GM18951 (cell line): Measurements from ENCODE around the gene RSAD1.

Experiments used
- POLR2A ChIP-seq: IDR thresholded peaks from 4 replicates; pipeline ENCODE4 v1.6.1; 2011; ENCODE audit warnings: mild to moderate bottlenecking; ENCODE audit not compliant: insufficient read length, insufficient read depth; ENCODE audit errors: extremely low read depth
- in situ Hi-C: fragments of 300-500 bp; cut with MboI; formaldehyde crosslinking; loops from one replicate; pipeline ENCODE4 v1.12.0; 2022; ENCODE audit warnings: low sequenced_read_pairs, mixed read lengths, inconsistent platforms; ENCODE audit not compliant: unreplicated experiment

Gene RSAD1

GRCh38 chr17:50533720-50534148, 55.1 kb downstream of the RSAD1 start:
- TF ChIP-seq POLR2A, result no peak
- in situ Hi-C loops, result no loop called here

DNA sequence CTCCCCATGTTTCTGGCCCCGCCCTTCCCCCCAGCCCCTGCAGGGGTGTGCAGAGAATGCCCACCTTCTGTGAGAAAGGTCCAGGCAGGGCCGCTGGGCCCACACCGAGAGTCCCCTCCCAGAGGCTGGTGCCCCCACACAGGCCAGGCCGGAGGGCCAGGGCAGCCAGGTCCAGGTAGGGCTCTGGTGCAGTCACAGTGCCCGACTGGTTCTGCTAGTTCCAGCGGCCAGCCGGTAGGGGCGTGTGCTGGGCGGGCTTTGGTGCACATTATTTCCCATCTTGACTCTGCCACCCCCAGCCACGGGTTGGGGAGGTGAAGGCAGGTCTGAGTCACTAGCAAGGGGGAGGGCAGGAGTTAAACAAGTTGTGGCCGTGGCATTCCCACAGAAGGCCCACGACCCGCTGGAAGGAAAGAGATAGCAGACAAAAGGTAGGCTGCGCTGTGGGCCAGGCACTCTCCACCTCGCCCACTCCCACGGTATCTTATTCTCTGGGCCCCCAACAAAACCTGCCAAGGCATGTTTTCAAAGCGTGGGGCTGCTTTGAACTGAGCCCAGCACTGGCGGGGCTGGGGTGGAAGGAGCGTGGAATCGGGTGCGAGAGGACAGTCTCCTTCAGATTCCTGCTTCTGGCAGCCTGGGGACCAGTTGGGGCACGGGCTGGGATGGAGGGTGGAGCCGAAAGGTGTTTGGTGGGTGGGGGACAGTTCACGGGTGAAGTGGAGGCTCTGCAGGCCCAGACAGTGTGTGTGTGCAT, 55.7 kb downstream of the RSAD1 start:
- in situ Hi-C loops, result no loop called here

DNA sequence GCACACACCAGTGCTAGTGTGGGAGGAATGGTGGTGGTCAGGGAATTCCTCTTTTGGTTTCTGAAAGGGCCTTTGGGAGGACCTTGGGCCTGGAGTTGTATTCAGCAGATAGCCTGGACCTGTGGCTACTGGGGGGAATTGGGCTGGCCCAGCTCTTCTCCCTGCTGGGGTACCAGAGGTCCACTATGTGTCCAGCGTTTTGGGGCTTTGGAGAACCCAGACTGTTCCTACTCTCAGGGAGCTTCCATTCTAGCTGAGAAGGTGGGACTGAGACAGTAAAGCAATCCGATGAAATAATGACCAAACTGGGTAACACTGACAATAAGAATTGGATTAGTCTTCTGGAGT, 56.3 kb downstream of the RSAD1 start:
- TF ChIP-seq POLR2A, result no peak
- in situ Hi-C loops, result no loop called here

More for the DNA sequence above, 55.7 kb downstream of the RSAD1 start:
- TF ChIP-seq POLR2A, result no peak

- in situ Hi-C loops, result no loop called here
- no peak for TF ChIP-seq POLR2A
Measured at GRCh38 chr17:50535407-50535806, 56.7 kb downstream of the RSAD1 start.
